H9 (cell line): ENCODE measurements around the gene EID1. TPM values are rescaled to one million over a fixed set of nuclear protein-coding genes. Genes with fewer than 3 reads are reported as not detected.

ENCODE experiments used
- DNase-seq: peaks from one replicate; pipeline ENCODE4 v3.0.0-alpha.2; 2017
- H2AFZ ChIP-seq: one replicate; pipeline ENCODE4 v1.6.1; 2013; ENCODE audit warnings: mild to moderate bottlenecking, low read length, control low read depth, moderate library complexity
- H2AK5ac ChIP-seq: 2 replicates; pipeline ENCODE4 v1.6.1; 2013; ENCODE audit warnings: low read length, control low read depth, mixed read lengths; ENCODE audit not compliant: insufficient read length
- H2BK120ac ChIP-seq: one replicate; pipeline ENCODE4 v1.6.1; 2013; ENCODE audit warnings: low read depth, mild to moderate bottlenecking, low read length, control low read depth, inconsistent platforms; ENCODE audit not compliant: poor library complexity, severe bottlenecking
- H2BK12ac ChIP-seq: 2 replicates; pipeline ENCODE4 v1.6.1; 2013; ENCODE audit warnings: low read length, control low read depth, mixed read lengths, low read depth; ENCODE audit not compliant: insufficient read length
- H2BK15ac ChIP-seq: 2 replicates; pipeline ENCODE4 v1.6.1; 2013; ENCODE audit warnings: low read depth, low read length, control low read depth
- H2BK20ac ChIP-seq: one replicate; pipeline ENCODE4 v1.6.1; 2013; ENCODE audit warnings: low read depth, mild to moderate bottlenecking, low read length, control low read depth, inconsistent platforms; ENCODE audit not compliant: poor library complexity, severe bottlenecking
- H2BK5ac ChIP-seq: 2 replicates; pipeline ENCODE4 v1.6.1; 2013; ENCODE audit warnings: low read length, control low read depth, mixed read lengths; ENCODE audit not compliant: insufficient read length
- H3K14ac ChIP-seq: 2 replicates; pipeline ENCODE4 v1.6.1; 2013; ENCODE audit warnings: low read length, control low read depth; ENCODE audit not compliant: insufficient read depth
- H3K18ac ChIP-seq: 2 replicates; pipeline ENCODE4 v1.6.1; 2013; ENCODE audit warnings: low read depth, mild to moderate bottlenecking, mixed read lengths, low read length, control low read depth; ENCODE audit not compliant: insufficient read length
- H3K23ac ChIP-seq: 2 replicates; pipeline ENCODE4 v1.6.1; 2013; ENCODE audit warnings: low read length, control low read depth, mixed read lengths, low read depth; ENCODE audit not compliant: insufficient read length
- H3K23me2 ChIP-seq: 2 replicates; pipeline ENCODE4 v1.6.1; 2013; ENCODE audit warnings: low read depth, mild to moderate bottlenecking, mixed read lengths, low read length, control low read depth; ENCODE audit not compliant: insufficient read length, poor library complexity, severe bottlenecking
- H3K27ac ChIP-seq: 2 replicates; pipeline ENCODE4 v1.5.1; 2013; ENCODE audit warnings: low read length, control low read depth, mixed read lengths, low read depth; ENCODE audit not compliant: insufficient read length
- H3K27me3 ChIP-seq: 2 replicates; pipeline ENCODE4 v1.6.1; 2013; ENCODE audit warnings: low read length, control low read depth, inconsistent platforms; ENCODE audit not compliant: insufficient read depth
- H3K4ac ChIP-seq: 2 replicates; pipeline ENCODE4 v1.6.1; 2013; ENCODE audit warnings: low read depth, mild to moderate bottlenecking, control low read depth, inconsistent platforms, low read length, moderate library complexity
- H3K4me1 ChIP-seq: 2 replicates; pipeline ENCODE4 v1.6.1; 2013; ENCODE audit warnings: low read length, control low read depth, inconsistent platforms; ENCODE audit not compliant: insufficient read depth
- H3K4me2 ChIP-seq: 2 replicates; pipeline ENCODE4 v1.6.1; 2013; ENCODE audit warnings: low read length, control low read depth, mixed read lengths; ENCODE audit not compliant: insufficient read length, insufficient read depth
- H3K56ac ChIP-seq: 2 replicates; pipeline ENCODE4 v1.6.1; 2013; ENCODE audit warnings: low read depth, mild to moderate bottlenecking, mixed read lengths, low read length, control low read depth; ENCODE audit not compliant: insufficient read length
- H3K79me1 ChIP-seq: 2 replicates; pipeline ENCODE4 v1.6.1; 2013; ENCODE audit warnings: low read depth, mild to moderate bottlenecking, moderate library complexity, low read length, control low read depth, inconsistent platforms; ENCODE audit not compliant: insufficient read depth, poor library complexity, severe bottlenecking
- H3K79me2 ChIP-seq: 2 replicates; pipeline ENCODE4 v1.6.1; 2013; ENCODE audit warnings: low read length, control low read depth, inconsistent platforms; ENCODE audit not compliant: insufficient read depth
- H3K9ac ChIP-seq: 2 replicates; pipeline ENCODE4 v1.6.1; 2013; ENCODE audit warnings: low read length, control low read depth, mixed read lengths; ENCODE audit not compliant: insufficient read length; ENCODE audit errors: extremely low read depth
- H3K9me3 ChIP-seq: one replicate; pipeline ENCODE4 v1.6.1; 2013; ENCODE audit warnings: low read depth, low read length, inconsistent platforms; ENCODE audit not compliant: control insufficient read depth
- H3T11ph ChIP-seq: one replicate; pipeline ENCODE4 v1.6.1; 2013; ENCODE audit warnings: mild to moderate bottlenecking, low read length, control low read depth, inconsistent platforms
- H4K20me1 ChIP-seq: one replicate; pipeline ENCODE4 v1.6.1; 2013; ENCODE audit not compliant: control insufficient read depth, insufficient read length, insufficient read depth
- H4K5ac ChIP-seq: 2 replicates; pipeline ENCODE4 v1.6.1; 2013; ENCODE audit warnings: low read depth, mild to moderate bottlenecking, mixed read lengths, low read length, control low read depth; ENCODE audit not compliant: insufficient read length
- H4K8ac ChIP-seq: replicated peaks from 2 replicates; pipeline ENCODE4 v1.6.1; 2013; ENCODE audit warnings: low read length, control low read depth, mixed read lengths, low read depth; ENCODE audit not compliant: insufficient read length
- H4K91ac ChIP-seq: 2 replicates; pipeline ENCODE4 v1.6.1; 2013; ENCODE audit warnings: low read depth, mild to moderate bottlenecking, moderate library complexity, mixed read lengths, low read length, control low read depth; ENCODE audit not compliant: insufficient read length
- H3K27ac Mint-ChIP-seq, 3 experiments: 2 replicates in 2 of 3; 3 replicates in 1 of 3; pipeline ENCODE4 v1.8.0; 2020 to 2021; ENCODE audit warnings: mixed read lengths in 3 of 3, mild to moderate bottlenecking in 1 of 3, moderate library complexity in 1 of 3
- H3K27me3 Mint-ChIP-seq: 2 replicates; pipeline ENCODE4 v1.8.0; 2021; ENCODE audit warnings: low read depth, mild to moderate bottlenecking, moderate library complexity, mixed read lengths
- H3K36me3 Mint-ChIP-seq, 3 experiments: 2 replicates in 2 of 3; 3 replicates in 1 of 3; pipeline ENCODE4 v1.8.0; 2020 to 2021; ENCODE audit warnings: low read depth in 3 of 3, mixed read lengths in 3 of 3; ENCODE audit not compliant: insufficient read depth in 1 of 3
- H3K4me1 Mint-ChIP-seq, 2 experiments: 2 replicates each; pipeline ENCODE4 v1.8.0; 2020; ENCODE audit warnings: mixed read lengths in 2 of 2
- H3K4me3 Mint-ChIP-seq, 2 experiments: 2 replicates in 1 of 2; 3 replicates in 1 of 2; pipeline ENCODE4 v1.8.0; 2020 to 2021; ENCODE audit warnings: mild to moderate bottlenecking in 2 of 2, mixed read lengths in 2 of 2, moderate library complexity in 1 of 2
- H3K9me3 Mint-ChIP-seq, 2 experiments: 2 replicates in 1 of 2; 3 replicates in 1 of 2; pipeline ENCODE4 v1.8.0; 2020; ENCODE audit warnings: mild to moderate bottlenecking in 2 of 2, mixed read lengths in 2 of 2, moderate library complexity in 1 of 2
- CTCF ChIP-seq: fragments of 200-600 bp; sonication (generic); conservative IDR thresholded peaks from 3 replicates; pipeline ENCODE4 v1.8.0; 2021; ENCODE audit warnings: antibody characterized with exemption, mild to moderate bottlenecking
- WGBS: extraction: QIAGEN DNeasy Blood & Tissue Kit; methylation state at CpG from one replicate; pipeline ENCODE4 v1.1.7; 2013; ENCODE audit warnings: missing lambda C conversion rate, low lambda C conversion rate, mixed read lengths; ENCODE audit not compliant: insufficient read length; ENCODE audit errors: extremely low coverage; 5-methylcytosine and 5-hydroxymethylcytosine counted together
- total RNA-seq: library from RNA; stranded (reverse); gene quantifications from 2 replicates; pipeline ENCODE4 v1.2.1, GENCODE V29; 2021

Gene EID1
- total RNA-seq, 1 experiment from 2014 or later, result 113 TPM

- no peak for DNase-seq
- Mint-ChIP-seq H3K27me3 (no peaks in the 10 kb centered on the region; the same call in 1 of the 2 replicates), H3K27ac (no peak overlapping the region), H3K9me3 (no peaks in the 10 kb centered on the region), H3K4me1 (no peaks in the 10 kb centered on the region; a peak in 1 of 4 replicates), H3K36me3 (no peaks in the 10 kb centered on the region), H3K4me3 (no peak overlapping the region)
- Histone ChIP-seq H2BK5ac (no peak overlapping the region), H3K23me2 (no peaks in the 10 kb centered on the region), H2BK20ac (no peak overlapping the region), H3K9me3 (no peaks in the 10 kb centered on the region), H3T11ph (no peak overlapping the region), H3K23ac (no peak overlapping the region), H4K20me1 (no peaks in the 10 kb centered on the region), H3K56ac (no peak overlapping the region), H3K4me2 (no peak overlapping the region), H3K4ac (no peak overlapping the region), H3K18ac (no peak overlapping the region), H2AFZ (no peak overlapping the region), H2BK15ac (no peak overlapping the region), H2AK5ac (no peak overlapping the region), H3K9ac (no peak overlapping the region), H3K4me1 (no peaks in the 10 kb centered on the region), H3K27ac (no peak overlapping the region), H3K79me2 (no peaks in the 10 kb centered on the region), H3K27me3 (no peaks in the 10 kb centered on the region), H4K8ac (no peak overlapping the region), H4K5ac (no peak overlapping the region), H3K14ac (no peak overlapping the region), H2BK12ac (no peak overlapping the region), H4K91ac (no peak overlapping the region), H2BK120ac (no peak overlapping the region), H3K79me1 (no peaks in the 10 kb centered on the region)
- no peak for TF ChIP-seq CTCF
- no CpG with 5 or more reads among the region's 9 CpGs for WGBS
These were observed 47.8 kb downstream of the EID1 start for GRCh38 chr15:48925714-48926223.
